ENCODE results near the gene CAMK2G. TPM values are rescaled to one million over a fixed set of nuclear protein-coding genes. Genes with fewer than 3 reads are reported as not detected.

CAMK2G gene
- total RNA-seq, 4 donors from 2014 or later, result 82.3 to 207 (median 155) TPM

DNA sequence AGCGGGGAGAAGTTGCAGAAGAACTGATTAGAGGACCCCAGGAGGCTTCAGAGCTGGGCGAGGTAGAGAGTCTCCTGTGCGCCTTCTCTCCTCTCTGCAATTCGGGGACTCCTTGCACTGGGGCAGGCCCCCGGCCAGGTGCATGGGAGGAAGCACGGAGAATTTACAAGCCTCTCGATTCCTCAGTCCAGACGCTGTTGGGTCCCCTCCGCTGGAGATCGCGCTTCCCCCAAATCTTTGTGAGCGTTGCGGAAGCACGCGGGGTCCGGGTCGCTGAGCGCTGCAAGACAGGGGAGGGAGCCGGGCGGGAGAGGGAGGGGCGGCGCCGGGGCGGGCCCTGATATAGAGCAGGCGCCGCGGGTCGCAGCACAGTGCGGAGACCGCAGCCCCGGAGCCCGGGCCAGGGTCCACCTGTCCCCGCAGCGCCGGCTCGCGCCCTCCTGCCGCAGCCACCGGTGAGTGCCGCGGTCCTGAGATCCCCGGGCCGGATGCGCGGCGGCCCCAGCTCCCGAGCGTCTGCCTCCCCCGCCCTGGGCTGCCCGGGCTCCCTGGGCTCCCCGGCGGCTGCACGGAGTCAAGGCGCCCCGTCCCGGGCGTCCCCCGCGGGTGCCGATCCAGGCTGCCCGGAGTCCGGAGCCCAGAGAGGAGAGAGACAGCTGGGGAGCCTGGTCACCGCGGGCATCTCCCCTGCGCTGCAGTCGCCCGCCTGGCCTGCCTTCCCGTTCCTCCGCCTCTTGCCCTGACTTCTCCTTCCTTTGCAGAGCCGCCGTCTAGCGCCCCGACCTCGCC lies 36.6 kb upstream of the CAMK2G start, which contains the start of gene PLAU:
Gene PLAU (plus strand): TSS at position 369 of the 789 bp plus-strand sequence. CDS start 424 bp downstream, outside the sequence.
- Histone ChIP-seq H3K4me3 (peak within 1 kb of the TSS; percentile 51 to 74), H3K27ac (peak within 1 kb of the TSS in 3 of 4 donors; percentile 72 to 83 (median 79)), H3K4me1 (peaks cover 0 to 83% (median 41%) of the 10 kb centered on the region in 3 donors), H3K36me3 (peaks cover 0 to 8% of the 10 kb centered on the region in 2 donors), H3K9me3 (no peaks in the 10 kb centered on the region), H3K27me3 (peaks cover 7% of the 10 kb centered on the region)
- peak; percentile 22 for ATAC-seq
- WGBS, 2 donors (ENCODE audit: low coverage in 1 of 2), result no CpG with 5 or more reads among the region's 74 CpGs
- TF ChIP-seq POLR2A (IDR thresholded peaks at IDR 0.05) (peak; percentile 34 to 40), POLR2AphosphoS5 (IDR thresholded peaks at IDR 0.05) (no peak), EP300 (IDR thresholded peaks at IDR 0.05) (no peak)
- TF ChIP-seq, protein P1, sequence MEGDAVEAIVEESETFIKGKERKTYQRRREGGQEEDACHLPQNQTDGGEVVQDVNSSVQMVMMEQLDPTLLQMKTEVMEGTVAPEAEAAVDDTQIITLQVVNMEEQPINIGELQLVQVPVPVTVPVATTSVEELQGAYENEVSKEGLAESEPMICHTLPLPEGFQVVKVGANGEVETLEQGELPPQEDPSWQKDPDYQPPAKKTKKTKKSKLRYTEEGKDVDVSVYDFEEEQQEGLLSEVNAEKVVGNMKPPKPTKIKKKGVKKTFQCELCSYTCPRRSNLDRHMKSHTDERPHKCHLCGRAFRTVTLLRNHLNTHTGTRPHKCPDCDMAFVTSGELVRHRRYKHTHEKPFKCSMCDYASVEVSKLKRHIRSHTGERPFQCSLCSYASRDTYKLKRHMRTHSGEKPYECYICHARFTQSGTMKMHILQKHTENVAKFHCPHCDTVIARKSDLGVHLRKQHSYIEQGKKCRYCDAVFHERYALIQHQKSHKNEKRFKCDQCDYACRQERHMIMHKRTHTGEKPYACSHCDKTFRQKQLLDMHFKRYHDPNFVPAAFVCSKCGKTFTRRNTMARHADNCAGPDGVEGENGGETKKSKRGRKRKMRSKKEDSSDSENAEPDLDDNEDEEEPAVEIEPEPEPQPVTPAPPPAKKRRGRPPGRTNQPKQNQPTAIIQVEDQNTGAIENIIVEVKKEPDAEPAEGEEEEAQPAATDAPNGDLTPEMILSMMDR (IDR thresholded peaks at IDR 0.05), result peak in 1 of 4 experiments; percentile 9

DNA sequence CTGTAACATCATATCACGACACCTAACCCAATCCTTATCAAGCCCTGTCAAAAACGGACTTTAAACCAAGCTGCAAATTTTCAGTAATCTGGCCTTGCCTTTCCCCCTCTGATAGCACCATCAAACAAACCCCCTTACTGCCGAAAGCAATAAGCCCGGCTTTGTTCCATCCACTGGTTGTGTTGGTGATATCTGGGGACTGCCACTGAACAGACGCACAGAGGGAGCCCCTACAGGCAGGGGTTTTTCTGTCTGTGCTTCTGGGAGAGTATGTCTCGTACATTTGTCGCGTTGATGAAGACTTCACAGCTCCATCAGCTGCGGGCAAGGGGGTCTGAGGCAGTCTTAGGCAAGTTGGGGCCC lies 36.0 kb upstream of the CAMK2G start:
- ATAC-seq, result no peak
- H3K36me3 ChIP-seq, result peaks cover 0 to 7% of the 10 kb centered on the region in 2 donors
- WGBS, 2 donors (ENCODE audit: low coverage in 1 of 2), result 42 to 53% methylated on average over 2 to 6 of the region's 9 CpGs
- peak overlapping the region in 3 of 4 donors; percentile 72 to 83 (median 79) for H3K27ac ChIP-seq
- peaks cover 7% of the 10 kb centered on the region for H3K27me3 ChIP-seq
- TF ChIP-seq EP300 (IDR thresholded peaks at IDR 0.05), result no peak
- TF ChIP-seq, protein P1 (IDR thresholded peaks at IDR 0.05), result no peak
- TF ChIP-seq POLR2AphosphoS5 (IDR thresholded peaks at IDR 0.05), result no peak
- no peak for TF ChIP-seq POLR2A (IDR thresholded peaks at IDR 0.05)
- no peaks in the 10 kb centered on the region for H3K9me3 ChIP-seq
- H3K4me3 ChIP-seq, result peak overlapping the region in 1 of 2 donors; percentile 74
- H3K4me1 ChIP-seq, result peaks cover 0 to 84% (median 41%) of the 10 kb centered on the region in 3 donors

DNA sequence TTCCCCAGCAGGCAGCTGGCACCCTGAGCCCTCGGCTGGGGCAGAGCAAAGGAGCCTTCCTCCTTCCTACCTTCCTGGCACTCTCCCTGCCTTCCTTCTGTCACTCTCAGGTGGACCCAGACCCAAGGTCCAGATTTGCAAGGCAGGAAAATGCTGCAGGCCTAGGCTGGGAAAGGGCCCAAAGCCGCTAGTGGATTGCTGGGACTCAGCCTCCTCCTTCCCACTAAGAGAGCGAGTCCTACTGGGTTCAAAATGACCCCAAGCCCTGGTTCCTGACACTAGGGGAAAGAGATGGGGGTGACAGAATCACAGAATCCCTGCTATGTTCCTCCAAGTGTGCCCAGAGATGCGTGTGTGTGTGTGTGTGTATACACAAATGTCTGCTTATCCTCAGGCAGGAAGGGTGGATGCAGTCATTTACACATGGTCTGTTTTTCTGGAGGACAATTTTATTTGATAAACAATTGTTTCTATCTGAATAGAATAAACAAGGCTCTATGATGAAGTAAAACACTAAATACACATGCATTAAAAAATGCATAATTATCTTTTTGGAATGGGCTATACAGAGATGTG lies 35.3 kb upstream of the CAMK2G start:
- ATAC-seq, result no peak

DNA sequence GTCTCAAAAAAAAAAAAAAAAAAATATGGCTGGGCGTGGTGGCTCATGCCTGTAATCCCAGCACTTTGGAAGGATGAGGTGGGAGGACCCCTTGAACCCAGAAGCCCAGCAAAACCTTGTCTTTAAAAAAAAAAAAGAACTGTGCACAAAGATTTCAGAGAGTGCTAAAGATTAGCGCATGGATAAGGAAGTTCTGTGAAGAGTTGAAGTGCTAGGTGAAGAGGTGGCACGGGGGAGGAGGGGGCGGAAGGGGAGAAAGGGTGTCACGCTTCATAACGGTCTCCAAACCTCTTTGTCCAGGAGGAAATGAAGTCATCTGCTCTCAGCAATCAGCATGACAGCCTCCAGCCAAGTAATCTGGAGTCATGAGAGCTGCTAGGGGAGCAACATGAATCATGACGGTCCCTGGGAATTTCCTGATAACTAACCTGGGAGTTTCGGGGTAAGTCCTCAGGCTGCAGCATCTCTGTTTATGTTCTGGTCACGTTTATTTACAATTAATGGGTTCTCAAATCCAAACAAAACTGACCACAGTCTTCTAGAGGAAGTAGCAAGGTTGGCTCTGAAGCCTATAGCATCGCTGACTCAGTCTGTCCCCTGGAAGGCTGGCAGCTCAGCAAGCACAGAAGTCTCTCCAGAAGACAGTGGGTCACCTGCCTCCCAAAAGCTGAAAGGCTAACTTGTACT lies 34.6 kb upstream of the CAMK2G start:
- Histone ChIP-seq H3K4me1 (peaks cover 0 to 70% (median 41%) of the 10 kb centered on the region in 3 donors), H3K36me3 (no peaks in the 10 kb centered on the region), H3K27ac (peak overlapping the region in 3 of 4 donors; percentile 35 to 76 (median 62)), H3K4me3 (no peak overlapping the region), H3K9me3 (no peaks in the 10 kb centered on the region), H3K27me3 (peaks cover 7% of the 10 kb centered on the region)
- ATAC-seq, result no peak
- 24 to 55% methylated on average over 6 to 9 of the region's 10 CpGs for WGBS, 2 donors (ENCODE audit: low coverage in 1 of 2)
- TF ChIP-seq POLR2AphosphoS5 (IDR thresholded peaks at IDR 0.05) (peak; percentile 11), EP300 (IDR thresholded peaks at IDR 0.05) (no peak)

More for the DNA sequence above, 35.3 kb upstream of the CAMK2G start:
- Histone ChIP-seq H3K4me1 (peaks cover 0 to 76% (median 41%) of the 10 kb centered on the region in 3 donors), H3K27ac (peak overlapping the region in 3 of 4 donors; percentile 35 to 76 (median 62)), H3K27me3 (peaks cover 7% of the 10 kb centered on the region), H3K4me3 (no peak overlapping the region), H3K36me3 (no peaks in the 10 kb centered on the region), H3K9me3 (no peaks in the 10 kb centered on the region)
- TF ChIP-seq EP300 (IDR thresholded peaks at IDR 0.05) (no peak), POLR2AphosphoS5 (IDR thresholded peaks at IDR 0.05) (no peak), POLR2A (IDR thresholded peaks at IDR 0.05) (no peak)
- TF ChIP-seq, protein P1 (IDR thresholded peaks at IDR 0.05), result no peak
- WGBS, 2 donors (ENCODE audit: low coverage in 1 of 2), result 14 to 81% methylated on average over 1 to 3 of the region's 4 CpGs
